Peyer's patch (tissue), 4 donors: Measurements from ENCODE around the gene RAB8A.

ENCODE experiments used
- POLR2A ChIP-seq, 2 donors: fragments of 450-650 bp; IDR thresholded peaks; one replicate each; pipeline ENCODE4 v1.5.1; 2017; ENCODE audit warnings: antibody characterized with exemption in 2 of 2, mild to moderate bottlenecking in 2 of 2, moderate library complexity in 2 of 2
- TF ChIP-seq, protein P1 (sequence below), 6 experiments: fragments of 450-650 bp in 4 of 6; fragments of 200-600 bp in 2 of 6; sonication (generic) in 1 of 6; IDR thresholded peaks; one replicate each; pipeline ENCODE4 v1.5.1; 2017 to 2019; ENCODE audit warnings: antibody characterized with exemption in 6 of 6, mild to moderate bottlenecking in 3 of 6, moderate library complexity in 1 of 6

DNA sequence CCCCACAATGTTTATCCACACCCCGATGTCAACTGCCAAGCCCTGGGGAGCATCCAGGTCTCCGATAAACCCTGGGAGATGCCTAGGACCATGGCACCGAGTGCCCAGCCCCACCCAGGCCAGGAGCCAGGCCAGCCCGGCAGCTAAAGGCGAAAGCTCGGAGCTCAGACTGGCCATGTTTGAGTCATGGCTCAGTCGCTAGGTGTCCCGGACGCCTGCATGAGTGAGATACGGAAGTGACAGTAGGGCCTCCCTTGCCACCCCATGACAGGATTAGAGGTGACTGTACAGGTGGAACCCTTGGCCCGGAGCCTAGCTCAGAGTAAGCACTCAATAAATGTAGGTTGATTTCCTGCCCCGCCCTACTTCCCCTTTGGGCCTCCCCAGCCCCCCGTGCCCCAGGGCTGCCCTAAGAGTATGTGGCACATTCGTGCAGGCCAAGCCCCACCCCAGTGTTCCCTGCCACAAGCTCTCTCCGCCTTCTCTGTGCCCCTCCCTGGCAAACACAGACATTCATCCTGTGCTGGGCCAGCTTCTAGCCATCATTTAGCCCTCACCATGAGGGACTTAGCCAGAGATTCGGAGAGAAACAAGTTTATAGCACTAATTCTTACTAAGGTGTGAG, 41.2 kb upstream of the RAB8A start:
- TF ChIP-seq, protein P1, sequence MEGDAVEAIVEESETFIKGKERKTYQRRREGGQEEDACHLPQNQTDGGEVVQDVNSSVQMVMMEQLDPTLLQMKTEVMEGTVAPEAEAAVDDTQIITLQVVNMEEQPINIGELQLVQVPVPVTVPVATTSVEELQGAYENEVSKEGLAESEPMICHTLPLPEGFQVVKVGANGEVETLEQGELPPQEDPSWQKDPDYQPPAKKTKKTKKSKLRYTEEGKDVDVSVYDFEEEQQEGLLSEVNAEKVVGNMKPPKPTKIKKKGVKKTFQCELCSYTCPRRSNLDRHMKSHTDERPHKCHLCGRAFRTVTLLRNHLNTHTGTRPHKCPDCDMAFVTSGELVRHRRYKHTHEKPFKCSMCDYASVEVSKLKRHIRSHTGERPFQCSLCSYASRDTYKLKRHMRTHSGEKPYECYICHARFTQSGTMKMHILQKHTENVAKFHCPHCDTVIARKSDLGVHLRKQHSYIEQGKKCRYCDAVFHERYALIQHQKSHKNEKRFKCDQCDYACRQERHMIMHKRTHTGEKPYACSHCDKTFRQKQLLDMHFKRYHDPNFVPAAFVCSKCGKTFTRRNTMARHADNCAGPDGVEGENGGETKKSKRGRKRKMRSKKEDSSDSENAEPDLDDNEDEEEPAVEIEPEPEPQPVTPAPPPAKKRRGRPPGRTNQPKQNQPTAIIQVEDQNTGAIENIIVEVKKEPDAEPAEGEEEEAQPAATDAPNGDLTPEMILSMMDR (IDR thresholded peaks at IDR 0.05), result peak in 4 of 6 experiments; percentile 17 to 39 (median 25)
- TF ChIP-seq POLR2A (IDR thresholded peaks at IDR 0.05), result peak; percentile 56 to 89
